HG02884 (cell line): ENCODE results near the gene PRUNE1.

Source experiments
- ATAC-seq: cut with Tn5 transposase; IDR thresholded peaks from one replicate; pipeline ENCODE4 v1.9.1; 2021; ENCODE audit warnings: mild to moderate bottlenecking, moderate library complexity; ENCODE audit not compliant: unreplicated experiment

PRUNE1 gene

GRCh38 chr1:151049458-151049857 lies 41.2 kb downstream of the PRUNE1 start:
- ATAC-seq = no peak

DNA sequence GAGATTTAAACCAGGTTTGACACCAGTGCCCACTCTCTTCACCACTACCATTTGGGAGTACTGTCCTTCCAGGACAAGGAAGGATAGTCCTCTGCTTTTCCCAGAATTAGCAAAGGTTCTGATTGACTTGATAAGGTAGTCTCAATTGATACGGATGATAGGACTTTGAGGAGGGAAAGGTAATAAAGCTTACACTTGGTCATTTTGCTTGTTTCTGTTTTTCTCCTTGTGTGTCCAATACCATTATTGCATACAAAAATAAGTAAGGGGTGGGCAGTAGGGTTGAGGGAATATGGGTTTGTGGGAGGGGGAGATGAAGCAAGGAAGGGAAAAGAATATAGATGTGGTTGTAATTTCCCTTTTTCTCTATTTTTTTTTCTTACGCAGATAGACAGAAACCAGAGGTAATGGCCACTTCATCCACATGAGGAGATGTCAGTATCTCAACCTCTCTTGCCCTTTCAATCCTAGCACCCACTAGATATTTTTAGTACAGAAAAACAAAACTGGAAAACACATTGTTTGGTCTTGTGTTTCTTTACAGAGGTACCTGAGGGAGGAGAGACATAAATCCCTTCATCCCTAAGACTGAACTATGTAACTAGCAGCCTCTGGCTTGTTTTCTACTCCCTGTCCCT lies 41.9 kb downstream of the PRUNE1 start:
- no peak for ATAC-seq

GRCh38 chr1:151051356-151052009 lies 43.2 kb downstream of the PRUNE1 start:
- no peak for ATAC-seq

GRCh38 chr1:151054971-151055547 lies 46.8 kb downstream of the PRUNE1 start:
- no peak for ATAC-seq

DNA sequence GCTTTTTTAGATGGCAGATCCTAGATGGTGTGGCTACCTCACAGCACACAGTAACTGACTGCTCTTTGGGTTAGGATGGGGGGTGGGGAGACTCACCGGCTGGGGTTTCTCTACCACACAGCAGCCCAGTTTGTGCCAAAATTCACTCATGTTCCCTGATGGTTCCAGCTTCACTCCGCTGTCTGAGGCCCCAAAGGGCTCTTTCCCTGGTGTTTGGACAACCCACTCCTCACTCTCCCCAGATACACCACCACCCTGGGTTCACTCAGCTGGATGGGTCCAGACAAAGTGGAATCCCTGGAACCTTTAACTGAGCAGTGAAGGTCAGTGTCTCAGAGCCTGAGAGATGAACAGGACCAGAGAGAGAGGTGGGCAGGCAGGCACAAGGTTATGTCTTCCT lies 47.3 kb downstream of the PRUNE1 start:
- no peak for ATAC-seq

- ATAC-seq = no peak
These were observed 47.9 kb downstream of the PRUNE1 start for GRCh38 chr1:151056149-151056548.

DNA sequence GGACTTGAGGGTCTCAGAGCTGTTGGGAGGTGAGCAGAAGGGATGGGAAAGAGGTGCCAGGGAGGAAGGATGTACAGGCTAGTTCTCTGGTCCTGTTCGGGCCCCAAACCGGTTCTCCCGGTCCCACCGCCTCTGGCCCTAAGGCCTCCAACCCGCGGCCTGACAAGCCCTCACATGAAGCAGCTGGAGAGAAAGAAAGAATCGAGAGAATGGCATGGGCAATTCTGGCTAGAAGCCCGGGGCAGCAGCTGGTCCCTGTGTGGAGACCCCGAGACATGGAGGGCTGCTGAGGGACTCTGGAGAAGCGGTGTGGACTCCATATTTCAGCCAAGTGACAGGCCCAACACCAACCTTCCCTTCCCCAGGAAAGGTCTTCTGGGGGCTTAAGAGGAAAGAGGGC lies 50.4 kb downstream of the PRUNE1 start:
- ATAC-seq = no peak

DNA sequence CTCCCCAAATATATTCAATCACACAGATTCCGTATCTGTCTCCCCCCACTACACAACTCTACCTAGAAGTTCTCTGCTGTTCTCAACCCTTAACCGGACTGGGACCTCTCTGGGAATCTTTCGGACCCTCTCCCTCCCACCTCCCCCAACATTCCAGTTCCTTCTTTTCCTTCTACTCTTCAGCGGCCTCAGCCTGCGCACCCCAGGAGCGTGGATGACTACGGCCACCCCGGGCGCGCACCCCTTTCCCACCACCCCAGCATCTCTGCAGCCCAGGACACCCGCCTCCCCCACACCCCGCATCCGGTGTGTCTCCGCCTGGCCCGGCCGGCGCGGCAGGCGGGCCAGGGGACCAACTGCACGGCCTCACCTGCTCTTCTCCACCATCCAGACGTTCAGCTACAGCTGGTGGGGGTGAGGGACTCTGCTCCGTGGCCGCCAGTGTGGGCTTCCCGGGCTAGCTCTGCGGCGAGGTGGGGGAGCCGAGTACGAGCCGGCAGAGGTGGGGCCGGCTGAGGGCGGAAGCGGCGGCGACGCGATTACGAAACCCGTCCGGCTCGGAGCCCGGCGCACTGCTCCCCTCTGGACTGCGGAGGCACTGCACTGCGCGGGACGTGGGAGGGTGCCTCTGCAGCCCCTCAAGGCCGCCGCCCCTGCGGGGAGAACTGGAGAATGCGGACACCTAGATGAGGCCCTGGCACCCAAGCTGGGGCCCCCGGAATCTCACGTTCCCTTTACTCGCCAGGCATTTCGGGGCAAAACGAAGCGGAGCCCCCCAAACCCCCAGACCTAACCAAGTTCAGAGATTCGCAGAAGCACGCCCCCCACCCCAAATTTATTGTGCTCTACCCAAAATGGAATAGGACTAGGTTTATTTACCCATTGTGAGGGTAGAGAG lies 51.1 kb downstream of the PRUNE1 start, which contains the start of gene CDC42SE1:
Gene CDC42SE1, minus strand, starts transcription at position 514 of the 898 bp plus-strand sequence. CDS start 3,892 bp downstream, outside the sequence.
- ATAC-seq = peak; percentile 58

DNA sequence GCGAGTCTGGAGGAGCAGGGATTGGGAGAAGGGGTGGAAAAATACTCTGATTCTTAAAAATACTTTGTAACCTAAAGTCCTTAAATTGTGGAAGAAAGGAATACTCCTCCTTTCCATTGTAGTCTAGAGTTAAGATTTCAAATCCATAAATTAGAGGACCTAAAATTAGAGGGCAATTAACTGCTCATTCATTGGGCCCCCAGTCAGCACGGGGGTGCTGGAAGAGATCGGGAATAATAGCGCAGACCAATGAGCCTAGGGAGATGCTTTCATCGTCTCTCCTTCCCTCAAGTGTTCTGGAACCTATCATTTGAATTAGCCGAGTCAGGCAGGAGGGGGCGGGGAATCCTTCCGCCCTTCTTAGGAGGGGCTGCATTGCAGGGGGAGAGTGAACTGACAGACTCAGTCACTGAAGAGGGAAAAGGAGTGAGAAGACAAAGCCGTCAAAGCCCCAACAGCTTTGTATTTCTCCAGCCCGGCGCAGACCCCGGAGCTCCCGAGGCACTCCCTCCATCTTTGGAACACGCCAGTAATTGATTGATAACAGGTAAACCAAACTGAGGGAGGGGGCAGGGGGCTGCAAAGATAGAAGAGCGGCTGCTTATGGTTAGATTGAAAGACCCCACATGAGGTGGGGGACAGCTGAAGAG lies 51.9 kb downstream of the PRUNE1 start, which contains the start of gene MLLT11:
Gene MLLT11, plus strand, starts transcription at position 391 of the 650 bp plus-strand sequence. CDS start 6,828 bp downstream, outside the sequence.
- no peak for ATAC-seq

GRCh38 chr1:151060657-151061421 lies 52.6 kb downstream of the PRUNE1 start:
- ATAC-seq = no peak

- ATAC-seq = no peak
These were observed 53.5 kb downstream of the PRUNE1 start for GRCh38 chr1:151061704-151062103.

DNA sequence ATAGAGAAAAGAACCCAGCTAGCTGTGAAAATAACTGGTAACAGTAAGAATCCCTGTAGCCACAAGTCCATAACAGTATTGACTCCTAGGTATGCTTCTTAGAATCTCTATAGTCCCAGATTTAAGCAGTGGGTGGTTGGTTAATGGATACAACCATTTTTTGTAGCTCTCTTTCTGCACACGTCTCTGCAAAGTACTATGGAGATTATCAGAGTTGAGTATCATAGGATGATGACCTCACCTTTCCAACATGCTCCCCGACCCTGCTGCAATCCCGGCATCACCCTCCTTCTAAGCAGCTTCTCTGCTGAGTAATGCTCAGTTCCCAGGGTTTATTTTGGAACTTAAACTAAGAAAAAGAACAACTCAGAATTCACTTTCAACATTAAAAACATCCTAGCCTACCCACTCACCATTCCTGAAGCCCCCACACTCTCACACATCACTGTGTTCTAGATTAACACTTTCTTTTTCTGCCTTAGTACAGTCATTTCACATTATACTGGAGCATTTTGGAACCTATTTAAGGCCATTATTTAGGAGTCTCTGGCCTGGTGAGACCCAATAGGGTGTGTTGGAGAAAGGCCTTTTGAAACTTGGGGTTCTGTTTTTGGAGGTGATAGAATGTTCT lies 54.6 kb downstream of the PRUNE1 start:
- ATAC-seq = no peak

- ATAC-seq = no peak
These were observed 56.9 kb downstream of the PRUNE1 start for GRCh38 chr1:151065089-151065645.

- no peak for ATAC-seq
These were observed 58.9 kb downstream of the PRUNE1 start for GRCh38 chr1:151067185-151067584.

- no peak for ATAC-seq
These were observed 60.8 kb downstream of the PRUNE1 start for GRCh38 chr1:151069103-151069486.

GRCh38 chr1:151070474-151071276 lies 62.4 kb downstream of the PRUNE1 start, which contains the start of gene GABPB2:
Gene GABPB2 (plus strand): TSS chr1:151070761. CDS start chr1:151088190, 17,429 bp downstream.
- peak; percentile 65 for ATAC-seq

DNA sequence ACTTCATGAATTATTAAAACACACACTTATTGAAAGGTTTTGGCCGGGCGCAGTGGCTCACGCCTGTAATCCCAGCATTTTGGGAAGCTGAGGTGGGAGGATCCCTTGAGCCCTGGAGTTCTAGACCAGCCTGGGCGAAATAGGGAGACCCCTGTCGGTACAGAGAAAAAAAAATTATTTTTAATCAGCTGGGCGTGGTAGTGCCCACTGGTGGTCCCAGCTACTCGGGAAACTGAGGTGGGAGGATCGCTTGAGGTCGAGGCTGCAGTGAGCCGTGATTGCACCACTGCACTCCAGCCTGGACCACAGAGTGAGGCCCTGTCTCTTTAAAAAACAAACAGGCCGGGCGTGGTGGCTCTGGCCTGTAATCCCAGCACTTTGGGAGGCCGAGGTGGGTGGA lies 64.0 kb downstream of the PRUNE1 start:
- ATAC-seq = no peak
